Measurements from ENCODE around the gene CARF.

CARF gene

DNA sequence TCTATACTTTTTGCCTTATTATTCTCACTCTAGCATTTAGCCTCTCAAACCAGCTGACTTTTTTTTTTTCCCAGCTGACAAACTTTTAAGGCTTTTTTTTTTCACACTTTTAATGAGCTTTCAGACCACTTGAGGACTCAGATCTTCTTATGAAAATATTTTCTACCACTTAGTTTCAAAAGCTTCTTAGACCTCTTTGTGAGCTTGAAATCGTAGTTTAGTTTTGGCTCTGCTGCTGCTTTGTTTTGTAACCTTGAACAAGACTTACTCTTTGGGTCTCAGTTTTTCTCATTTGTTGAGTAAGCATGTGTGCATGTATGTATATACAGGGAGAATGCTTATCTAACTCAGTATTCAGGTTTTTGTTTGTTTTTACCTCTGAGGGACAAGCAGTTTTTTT lies 106.1 kb downstream of the CARF start:
- DNase-seq (ENCODE audit: low read depth, low spot score) = no peak

DNA sequence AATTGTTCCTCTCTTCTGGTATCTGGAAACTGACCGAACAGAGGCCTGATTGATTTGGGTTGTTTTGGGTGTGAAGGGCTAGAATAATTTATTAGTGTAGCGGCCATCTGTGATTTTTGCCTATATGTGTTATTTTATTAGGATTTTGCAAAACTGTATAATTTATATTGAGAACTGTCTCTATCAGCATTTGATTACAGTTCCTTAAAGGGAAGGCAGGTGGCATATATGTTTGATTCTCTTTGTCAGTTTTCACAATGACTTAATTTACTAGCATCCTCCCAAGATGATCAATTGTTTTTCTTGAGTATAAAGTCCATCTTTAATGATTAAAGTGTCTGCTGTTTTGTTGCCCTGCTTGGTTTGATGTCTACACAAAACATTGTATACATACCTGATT lies 107.1 kb downstream of the CARF start:
- DNase-seq (ENCODE audit: low read depth, low spot score) = no peak

DNA sequence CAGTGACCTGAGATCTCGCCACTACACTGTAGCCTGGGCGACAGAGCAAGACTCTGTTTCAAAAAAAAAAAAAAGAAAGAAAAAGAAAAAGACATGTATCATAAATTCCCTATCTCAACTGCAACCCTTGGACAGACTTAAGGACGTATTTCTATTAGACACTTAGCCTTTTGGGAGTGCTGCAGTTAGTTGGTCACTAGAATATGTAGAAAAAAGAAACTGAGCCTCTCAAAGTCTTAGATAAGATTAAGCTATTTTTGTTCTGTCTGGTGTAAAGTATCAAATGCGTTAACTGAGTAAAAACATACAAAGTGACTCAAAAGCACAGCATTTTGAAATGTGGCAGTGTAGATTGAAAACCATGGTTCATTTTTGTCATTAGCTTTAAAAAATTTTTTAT lies 109.9 kb downstream of the CARF start:
- no peak for DNase-seq (ENCODE audit: low read depth, low spot score)

DNA sequence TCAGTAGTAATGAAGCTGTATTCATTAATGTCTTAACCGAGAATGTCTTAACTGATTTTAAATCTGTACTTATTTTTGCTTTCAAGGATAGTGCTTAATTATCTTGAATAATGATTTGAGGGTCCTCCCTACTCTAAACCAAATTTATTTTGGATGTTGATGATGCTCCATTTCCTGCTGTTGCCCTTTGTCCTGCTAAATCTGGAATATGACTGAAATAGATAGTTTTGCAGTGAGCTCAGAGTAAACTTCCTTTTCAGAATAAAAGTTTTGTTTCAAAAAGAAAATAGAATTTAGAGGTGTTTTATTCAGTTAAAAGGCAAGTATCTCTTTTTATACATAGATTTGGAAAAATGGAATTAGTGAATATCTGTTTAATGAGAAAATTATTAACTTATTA lies 110.7 kb downstream of the CARF start:
- DNase-seq (ENCODE audit: low read depth, low spot score) = no peak

DNA sequence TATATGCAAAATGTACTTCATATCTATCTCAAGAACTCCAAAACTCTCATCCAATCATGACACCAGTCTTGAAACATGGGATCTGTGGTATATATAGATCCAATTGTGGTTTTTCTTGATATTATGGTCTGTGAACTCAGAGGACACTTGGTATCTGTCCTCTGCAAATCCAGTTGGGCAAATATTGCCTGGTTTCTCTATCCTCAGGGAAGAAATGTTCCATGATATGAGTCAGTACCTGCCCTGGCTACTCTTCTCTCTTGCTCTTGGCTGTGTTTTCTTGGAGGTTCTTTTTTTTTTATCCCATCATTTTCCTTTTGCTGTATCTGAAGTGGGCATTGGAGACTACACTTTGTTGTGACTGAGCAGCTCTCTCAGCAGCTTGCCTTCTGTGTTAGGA lies 113.5 kb downstream of the CARF start:
- no peak for DNase-seq (ENCODE audit: low read depth, low spot score)

DNA sequence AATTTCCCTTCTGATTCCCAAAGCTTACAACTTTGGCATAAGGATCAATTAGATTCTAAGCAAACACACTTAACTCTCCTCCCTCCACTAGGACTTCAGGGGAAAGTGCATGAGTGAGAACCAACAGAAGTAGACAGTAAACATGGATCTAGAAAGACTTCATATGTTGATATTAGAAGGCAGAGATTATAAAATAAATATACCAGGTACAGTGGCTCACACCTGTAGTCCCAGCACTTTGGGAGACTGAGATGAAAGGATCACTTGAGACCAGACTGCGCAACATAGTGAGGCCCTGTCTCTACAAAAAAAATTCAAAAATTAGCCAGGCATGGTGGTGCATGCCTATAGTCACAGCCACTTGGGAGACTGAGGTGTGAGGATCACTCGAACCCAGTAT lies 118.5 kb downstream of the CARF start:
- DNase-seq (ENCODE audit: low read depth, low spot score) = no peak

DNA sequence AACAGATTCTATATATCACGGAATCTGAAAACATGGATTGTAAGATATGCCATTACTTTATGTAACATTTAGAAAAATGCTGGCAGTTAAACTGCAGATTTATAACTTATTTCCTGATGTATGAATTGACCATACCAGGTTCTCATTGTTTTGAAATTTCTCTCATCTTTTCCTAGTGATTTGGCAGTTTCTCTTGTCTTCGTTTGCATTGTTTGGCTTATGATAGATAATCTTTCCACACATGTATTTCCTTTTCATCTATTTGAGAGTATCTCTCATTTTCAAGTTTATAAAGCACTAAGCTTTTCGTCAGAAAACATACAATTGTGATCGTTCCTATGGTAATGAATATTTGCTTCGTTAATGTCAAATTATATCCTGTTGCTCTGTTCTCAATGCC lies 118.9 kb downstream of the CARF start:
- DNase-seq (ENCODE audit: low read depth, low spot score) = no peak

DNA sequence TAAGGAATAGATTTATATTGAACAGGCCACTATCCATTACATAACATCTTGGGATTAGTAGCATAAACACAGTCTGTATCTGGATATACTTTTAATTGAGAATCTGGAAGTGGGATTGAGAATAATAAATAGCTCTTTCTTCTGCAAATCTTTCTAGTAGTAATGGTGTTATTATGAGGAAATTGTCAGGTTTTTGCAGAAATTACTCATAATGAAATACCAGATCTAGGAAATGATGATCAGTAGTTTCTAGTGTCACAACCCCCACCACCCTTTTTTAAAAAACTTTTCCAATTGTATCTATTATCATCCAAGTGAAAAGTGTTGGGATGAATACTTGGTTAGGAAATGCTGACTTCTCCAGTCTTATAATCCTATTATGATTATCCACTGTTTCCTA lies 121.3 kb downstream of the CARF start:
- no peak for DNase-seq (ENCODE audit: low read depth, low spot score)

DNA sequence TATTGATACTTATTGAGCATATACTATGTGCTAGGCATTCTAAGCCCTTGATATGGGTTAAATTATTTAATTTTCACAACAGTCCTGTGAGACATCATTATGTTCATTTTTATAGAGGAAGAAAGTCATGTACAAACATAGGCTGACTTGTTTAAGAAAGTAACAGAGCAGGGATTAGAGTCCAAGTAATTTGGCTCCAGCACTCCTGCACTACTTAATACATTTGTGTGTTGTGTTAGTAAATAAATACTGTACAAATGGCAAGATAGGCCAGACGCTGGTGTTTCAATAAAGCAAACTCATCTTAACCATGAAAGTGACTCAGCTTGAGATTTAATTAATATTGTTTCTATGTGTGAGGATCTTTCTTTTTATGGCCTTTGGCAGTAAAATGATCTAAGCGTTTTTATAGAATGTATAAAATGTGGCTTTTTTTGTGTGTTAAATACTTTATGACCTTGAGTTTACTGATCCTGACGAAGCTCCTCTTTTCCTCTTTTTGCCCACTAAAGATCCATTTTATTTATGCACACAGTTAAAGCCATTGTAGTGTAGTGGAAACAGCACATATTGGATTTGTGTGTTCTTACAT lies 123.9 kb downstream of the CARF start:
- no peak for DNase-seq (ENCODE audit: low read depth, low spot score)

All from activated naive CD8-positive, alpha-beta T cell treated with anti-CD3 and anti-CD28 coated beads, Interleukin-2, amount 50 U/mL, for 16 hours (primary cell).